WTC11 (cell line): Measurements from ENCODE around the gene NRXN3.

Experiments
- CTCF ChIP-seq: fragments of 200-600 bp; IDR thresholded peaks from 2 replicates; pipeline ENCODE4 v1.8.0; 2022; ENCODE audit warnings: antibody characterized with exemption
- ZNF121 ChIP-seq: sonication (generic); formaldehyde crosslinking; IDR thresholded peaks from 2 replicates; pipeline ENCODE4 v1.8.0; 2023; ENCODE audit warnings: missing genetic modification reagents

GRCh38 chr14:78308079-78308478, 137.9 kb downstream of the NRXN3 start:
- no peak for TF ChIP-seq ZNF121 (CRISPR knock-in tag)
- no peak for TF ChIP-seq CTCF
